Colon (tissue), 2 donors: Measurements from ENCODE around the gene SLC25A45.

Experiments used
- FAIRE-seq: peaks from 2 replicates; lab custom pipeline; 2012; peaks lifted over from hg19 to GRCh38; lab: Jason Lieb, UNC
- donor health status: control.
- donor health status: control.

Gene SLC25A45

DNA sequence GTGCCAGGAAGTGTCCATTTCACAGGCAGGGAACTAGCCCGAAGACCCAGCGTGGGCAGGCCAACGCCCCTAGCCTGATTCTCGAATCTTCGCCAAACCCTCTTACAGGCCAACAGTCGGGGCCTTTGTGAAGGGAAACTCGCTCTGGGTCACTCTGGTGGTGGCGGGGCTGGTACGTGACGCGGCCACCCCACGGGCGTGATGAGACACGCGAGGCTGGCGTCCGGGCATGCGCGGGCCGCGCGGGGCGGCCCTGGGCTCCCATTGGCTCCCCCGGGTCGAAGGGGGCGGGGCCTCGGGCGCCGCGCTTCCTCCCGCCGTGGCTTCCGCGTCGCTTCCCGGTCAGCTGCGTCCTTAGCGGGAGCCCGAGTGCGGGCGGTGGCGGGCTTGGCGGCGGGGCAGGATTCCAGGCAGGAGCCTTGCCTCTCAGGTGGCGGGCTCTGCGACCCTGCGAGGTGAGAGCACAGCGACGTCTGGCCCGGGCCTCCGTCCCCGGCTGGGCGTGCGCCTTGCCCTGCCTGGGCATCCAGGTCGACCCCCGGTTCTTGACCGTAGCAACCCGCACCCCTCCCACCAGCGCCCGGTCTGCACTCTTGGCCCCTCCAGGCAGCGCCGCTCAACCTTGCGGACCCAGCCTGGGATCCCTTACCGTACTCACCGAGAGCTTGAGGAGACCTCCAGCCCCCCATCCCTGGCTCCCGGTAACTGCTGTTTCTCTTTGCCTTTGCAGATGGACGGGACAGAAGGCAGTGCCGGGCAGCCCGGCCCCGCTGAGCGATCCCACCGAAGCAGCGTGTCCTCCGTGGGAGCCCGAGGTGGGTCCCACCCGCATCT lies 4.1 kb upstream of the SLC25A45 start, which contains the start of gene FRMD8:
Gene FRMD8 (plus strand): TSS at position 331 of the 834 bp plus-strand sequence. CDS start 400 bp downstream, at position 731.
- FAIRE-seq: no peak

DNA sequence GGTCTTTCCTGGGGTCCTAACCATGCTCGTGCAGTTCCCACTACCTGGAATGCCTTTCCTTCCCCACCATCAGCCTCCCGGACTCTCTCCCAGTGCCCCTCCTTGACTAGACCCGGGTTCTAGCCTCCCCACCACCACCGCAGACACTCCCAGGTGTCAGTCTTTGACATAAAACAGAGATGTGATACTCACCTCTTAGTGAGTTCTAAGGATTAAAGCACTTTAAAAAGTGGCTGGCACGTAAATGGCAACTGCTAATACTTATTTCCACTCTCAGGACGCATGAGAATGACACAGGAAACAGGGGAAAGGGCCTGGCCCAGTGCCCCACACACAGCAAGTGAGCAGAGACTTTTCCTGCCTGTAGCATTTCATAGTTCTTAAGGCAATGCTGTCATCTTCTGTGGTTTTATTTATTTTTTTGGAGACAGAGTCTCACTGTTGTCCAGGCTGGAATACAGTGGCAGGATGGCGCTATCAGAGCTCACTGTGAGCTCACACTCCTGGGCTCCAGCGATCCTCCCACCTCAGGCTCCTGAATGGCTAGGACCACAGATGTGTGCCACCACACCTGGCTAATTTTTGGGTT lies 1.9 kb upstream of the SLC25A45 start:
- FAIRE-seq: no peak

DNA sequence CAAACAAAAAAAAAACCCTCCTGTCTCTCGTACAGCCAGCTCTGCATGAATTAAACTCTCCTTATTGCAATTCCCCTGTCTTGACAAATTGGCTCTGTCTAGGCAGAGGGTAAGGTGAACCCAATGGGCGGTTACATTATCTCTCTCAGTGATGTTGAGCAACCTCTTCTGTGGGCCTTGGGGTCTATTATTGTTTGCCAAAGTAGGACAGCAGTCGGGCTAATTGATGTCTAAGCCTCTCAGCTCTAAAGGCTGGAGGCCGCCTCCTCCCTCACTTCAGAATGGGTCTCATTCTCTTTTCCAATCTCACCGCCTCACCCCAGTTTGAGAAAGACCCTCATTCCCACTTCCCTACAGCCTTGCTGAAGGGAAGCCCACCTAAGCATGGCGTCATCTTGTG lies 1.3 kb upstream of the SLC25A45 start:
- FAIRE-seq: no peak

DNA sequence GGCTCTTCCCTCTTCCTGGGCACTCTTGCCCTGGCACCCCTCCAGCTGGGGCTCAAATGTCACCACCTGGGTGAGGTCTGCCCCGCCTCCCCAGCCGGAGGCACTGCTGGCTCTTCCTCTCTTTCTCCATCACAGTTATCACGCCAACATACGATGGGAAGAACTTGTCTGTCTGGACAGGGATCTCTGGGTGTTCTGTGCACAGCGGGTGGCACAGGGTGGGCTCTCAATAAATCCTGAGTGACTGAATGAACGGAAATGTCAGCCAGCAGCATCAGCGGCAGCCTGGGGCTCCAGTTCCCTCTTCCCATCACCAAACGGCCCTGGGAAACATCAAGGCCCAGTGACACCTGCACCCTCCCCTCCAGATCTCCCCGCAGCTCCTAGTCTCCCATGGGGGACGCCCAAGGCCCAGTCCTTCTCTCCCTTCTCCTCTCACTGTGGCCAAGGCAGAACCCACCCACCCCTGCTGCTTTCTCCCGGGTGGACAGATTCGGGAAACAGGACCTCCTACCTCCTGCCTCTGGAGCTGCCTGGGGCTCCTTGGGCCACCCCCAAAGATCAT lies 440 bp upstream of the SLC25A45 start:
- no peak for FAIRE-seq

DNA sequence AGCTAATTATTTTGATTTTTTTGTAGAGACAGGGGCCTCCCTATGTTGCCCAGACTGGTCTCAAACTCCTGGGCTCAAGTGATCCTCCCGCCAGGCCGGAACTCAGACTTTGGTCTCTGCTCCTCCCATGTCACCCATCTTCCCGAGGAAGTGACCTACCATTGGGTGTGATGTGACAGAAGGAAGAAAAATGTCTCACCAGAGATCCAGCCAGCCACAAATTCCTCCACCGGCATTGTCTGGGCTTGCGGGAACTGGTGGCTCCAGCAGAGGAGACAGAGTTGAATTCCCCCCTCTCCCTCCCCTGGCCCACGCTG lies 772 bp downstream of the SLC25A45 start:
- no peak for FAIRE-seq

DNA sequence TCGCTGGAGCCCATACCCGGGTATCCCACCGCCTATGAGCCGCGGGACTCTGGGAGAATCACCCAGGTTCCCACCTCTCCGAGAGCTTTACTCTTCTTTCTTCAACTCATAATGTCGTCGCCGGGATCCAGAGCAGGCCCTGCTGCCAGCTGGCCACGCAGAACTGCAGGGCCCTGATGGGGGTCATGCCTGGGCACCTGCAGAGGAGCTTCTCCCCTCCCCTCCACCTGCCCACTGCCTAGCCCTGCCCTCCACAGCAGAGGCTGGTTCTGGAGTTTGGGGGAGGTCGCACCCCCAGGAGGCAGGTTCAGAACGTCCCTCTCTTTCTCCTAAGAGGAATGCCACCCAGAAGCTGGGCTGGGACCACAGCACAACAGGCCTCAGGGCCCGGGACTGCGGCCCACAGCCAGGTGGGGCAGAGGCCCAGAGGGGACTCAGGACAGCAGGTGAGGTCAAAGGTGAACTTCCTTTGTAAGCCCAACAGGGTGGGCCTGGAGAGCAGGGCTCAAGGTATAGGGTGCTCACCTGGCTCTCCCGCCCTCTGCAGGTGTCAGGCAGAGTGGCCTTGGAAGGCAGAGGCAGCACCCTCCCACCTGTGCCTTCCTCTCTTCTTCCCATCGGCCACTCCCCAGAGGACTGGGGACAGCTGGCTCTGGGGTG lies 1.9 kb downstream of the SLC25A45 start:
- no peak for FAIRE-seq

- no peak for FAIRE-seq
These were observed 2.6 kb downstream of the SLC25A45 start for GRCh38 chr11:65379698-65380459.

- no peak for FAIRE-seq
These were observed 3.4 kb downstream of the SLC25A45 start for GRCh38 chr11:65378928-65379638.

GRCh38 chr11:65378208-65378927 lies 4.1 kb downstream of the SLC25A45 start:
- no peak for FAIRE-seq

- no peak for FAIRE-seq
These were observed 4.7 kb downstream of the SLC25A45 start for GRCh38 chr11:65377777-65378176.

GRCh38 chr11:65377036-65377435 lies 5.4 kb downstream of the SLC25A45 start:
- FAIRE-seq: no peak

DNA sequence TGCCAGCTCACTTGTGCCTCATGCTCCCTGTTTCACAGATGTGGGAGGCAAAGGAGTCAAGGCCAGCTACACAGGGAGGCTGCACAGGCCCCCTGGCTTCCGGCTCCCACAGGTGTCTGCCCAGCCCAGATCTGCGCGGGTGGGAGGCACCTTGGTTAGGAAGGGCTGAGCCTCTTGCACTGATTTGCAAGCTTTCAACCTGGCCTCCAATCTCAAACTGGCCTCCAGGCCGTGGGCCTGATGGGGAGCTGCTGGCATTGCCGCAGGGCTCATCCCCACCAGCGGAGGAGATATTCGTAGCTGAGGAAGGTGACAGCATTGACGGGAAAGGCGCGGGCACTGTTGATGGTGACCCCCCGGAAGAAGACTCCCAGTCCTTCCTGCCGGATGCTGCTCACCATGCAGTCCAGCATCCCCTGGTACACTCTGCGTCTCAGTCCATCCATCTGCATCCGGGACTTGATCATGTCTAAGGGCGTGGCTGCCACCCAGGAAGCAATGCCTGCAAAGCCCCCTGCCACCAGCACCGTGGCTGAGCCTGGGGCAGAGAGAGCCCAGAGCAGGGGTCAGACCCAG lies 6.2 kb downstream of the SLC25A45 start:
- no peak for FAIRE-seq

- FAIRE-seq: no peak
These were observed 7.4 kb downstream of the SLC25A45 start for GRCh38 chr11:65375012-65375411.

DNA sequence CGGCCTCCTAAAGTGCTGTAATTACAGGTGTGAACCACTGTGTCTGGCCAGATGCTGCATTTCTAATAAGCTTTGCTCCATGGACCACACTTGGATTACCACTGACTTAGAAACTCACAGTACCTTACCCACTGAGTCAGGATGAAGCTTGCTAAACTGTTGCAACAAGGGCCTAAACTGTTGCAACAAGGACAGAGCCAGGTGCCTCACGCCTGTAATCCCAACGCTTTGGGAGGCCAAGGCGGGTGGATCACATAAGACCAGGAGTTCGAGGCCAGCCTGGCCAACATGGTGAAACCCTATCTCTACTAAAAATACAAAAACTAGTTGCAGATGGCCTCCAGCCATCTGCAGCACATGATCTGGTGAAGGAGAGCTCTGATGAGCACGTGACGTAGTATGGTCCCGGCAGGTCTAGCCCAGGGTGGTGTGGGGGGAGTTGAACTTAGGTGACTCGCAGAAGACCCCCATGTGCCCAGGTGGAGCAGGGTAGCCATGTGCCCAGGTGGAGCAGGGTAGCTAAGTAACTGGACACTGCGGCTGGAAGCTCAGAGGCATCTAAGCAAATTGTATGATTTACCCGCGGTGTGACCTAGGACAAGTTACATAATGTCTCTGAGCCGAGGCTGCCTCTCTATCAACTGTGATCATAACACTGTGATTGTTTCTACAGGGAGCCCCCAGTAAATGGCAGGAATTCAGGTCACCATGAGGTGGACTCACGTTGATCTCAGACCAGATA lies 8.4 kb downstream of the SLC25A45 start:
- FAIRE-seq: no peak

DNA sequence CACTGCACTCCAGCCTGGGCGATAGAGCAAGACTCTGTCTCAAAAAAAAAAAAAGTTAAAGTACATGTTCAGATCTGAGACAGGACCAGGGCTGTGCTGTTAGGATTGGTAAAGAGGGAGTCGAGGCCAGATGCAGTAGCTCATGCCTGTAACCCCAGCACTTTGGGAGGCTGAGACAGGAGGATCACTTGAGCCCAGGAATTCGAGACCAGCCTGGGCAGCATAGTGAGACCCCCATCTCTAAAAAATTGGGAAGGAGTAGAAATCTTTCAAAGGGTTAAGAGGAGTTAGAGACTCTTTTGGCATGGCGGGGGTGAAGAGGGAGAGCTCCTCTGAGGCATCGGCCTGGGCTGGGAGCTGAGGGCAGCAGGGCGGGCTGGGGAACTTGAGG lies 11.8 kb downstream of the SLC25A45 start:
- FAIRE-seq: no peak

DNA sequence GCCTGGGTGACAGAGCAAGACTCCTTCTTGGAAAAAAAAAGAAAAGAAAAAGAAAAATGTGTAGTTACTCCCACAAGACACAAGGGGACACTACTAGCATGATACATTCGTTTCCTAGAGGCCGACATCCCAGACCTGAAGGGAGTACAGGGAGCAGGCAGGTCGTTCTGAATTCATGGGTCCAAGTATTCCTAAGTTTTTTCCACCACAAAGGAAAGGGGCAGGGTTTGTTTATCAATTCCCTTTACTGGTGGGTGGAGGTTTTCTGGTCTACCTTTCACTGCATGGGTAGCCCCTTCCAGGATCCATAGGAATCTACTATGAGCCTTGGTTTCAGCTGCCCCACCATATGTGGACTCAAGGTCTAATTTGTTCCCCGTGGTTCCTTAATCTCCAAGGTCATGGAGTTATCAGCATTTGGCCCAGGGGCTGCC lies 16.1 kb downstream of the SLC25A45 start:
- no peak for FAIRE-seq

DNA sequence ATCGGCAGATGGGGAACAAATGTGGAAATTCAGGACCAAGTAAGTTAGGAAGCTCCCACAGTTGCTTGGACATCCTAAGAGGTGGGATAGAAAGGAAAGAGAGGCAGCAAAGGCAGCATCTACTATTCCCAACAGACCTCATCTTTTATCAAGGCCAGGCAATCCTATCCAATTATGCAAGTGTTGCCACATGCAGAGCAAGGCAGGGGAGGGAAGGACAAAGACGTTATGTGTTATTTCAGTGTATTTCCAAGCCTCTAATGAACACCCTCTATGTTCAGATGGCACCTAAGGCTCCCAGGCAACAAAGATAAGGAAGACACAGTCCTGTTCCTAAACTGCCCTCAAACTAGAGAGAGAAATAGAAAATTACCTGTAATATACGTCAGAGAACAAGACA lies 18.7 kb downstream of the SLC25A45 start:
- no peak for FAIRE-seq

DNA sequence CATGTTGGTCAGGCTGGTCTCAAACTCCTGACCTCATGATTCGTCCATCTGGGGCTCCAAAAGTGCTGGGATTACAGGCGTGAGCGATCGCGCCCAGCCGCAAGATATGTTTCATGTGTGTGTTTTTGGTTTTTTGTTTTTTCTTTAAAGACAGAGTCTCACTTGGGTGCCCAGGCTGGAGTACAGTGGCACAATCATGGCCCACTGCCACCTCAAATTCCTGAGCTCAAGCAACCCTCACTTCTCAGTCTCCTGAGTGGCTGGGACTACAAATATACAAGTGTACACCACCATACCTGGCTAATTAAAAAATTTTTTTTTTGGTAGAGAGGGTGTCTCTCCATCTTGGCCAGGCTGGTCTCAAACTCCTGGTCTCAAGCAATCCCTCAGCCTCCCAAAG lies 19.5 kb downstream of the SLC25A45 start:
- FAIRE-seq: no peak

- FAIRE-seq: no peak
These were observed 20.0 kb downstream of the SLC25A45 start for GRCh38 chr11:65362320-65362931.
